H9 (cell line): Measurements from ENCODE around the gene KCTD20. TPM values are rescaled to one million over a fixed set of nuclear protein-coding genes. Genes with fewer than 3 reads are reported as not detected.
"Not testable (repeated sequence)": the region's sequence is repeated elsewhere in the genome, so short reads cannot be mapped to it uniquely, and the experiment has no call there.

Experiments used
- DNase-seq: peaks from one replicate; pipeline ENCODE4 v3.0.0-alpha.2; 2017
- H2AFZ ChIP-seq: one replicate; pipeline ENCODE4 v1.6.1; 2013; ENCODE audit warnings: mild to moderate bottlenecking, low read length, control low read depth, moderate library complexity
- H2AK5ac ChIP-seq: 2 replicates; pipeline ENCODE4 v1.6.1; 2013; ENCODE audit warnings: low read length, control low read depth, mixed read lengths; ENCODE audit not compliant: insufficient read length
- H2BK120ac ChIP-seq: one replicate; pipeline ENCODE4 v1.6.1; 2013; ENCODE audit warnings: low read depth, mild to moderate bottlenecking, low read length, control low read depth, inconsistent platforms; ENCODE audit not compliant: poor library complexity, severe bottlenecking
- H2BK12ac ChIP-seq: 2 replicates; pipeline ENCODE4 v1.6.1; 2013; ENCODE audit warnings: low read length, control low read depth, mixed read lengths, low read depth; ENCODE audit not compliant: insufficient read length
- H2BK15ac ChIP-seq: 2 replicates; pipeline ENCODE4 v1.6.1; 2013; ENCODE audit warnings: low read depth, low read length, control low read depth
- H2BK20ac ChIP-seq: one replicate; pipeline ENCODE4 v1.6.1; 2013; ENCODE audit warnings: low read depth, mild to moderate bottlenecking, low read length, control low read depth, inconsistent platforms; ENCODE audit not compliant: poor library complexity, severe bottlenecking
- H2BK5ac ChIP-seq: 2 replicates; pipeline ENCODE4 v1.6.1; 2013; ENCODE audit warnings: low read length, control low read depth, mixed read lengths; ENCODE audit not compliant: insufficient read length
- H3K14ac ChIP-seq: 2 replicates; pipeline ENCODE4 v1.6.1; 2013; ENCODE audit warnings: low read length, control low read depth; ENCODE audit not compliant: insufficient read depth
- H3K18ac ChIP-seq: 2 replicates; pipeline ENCODE4 v1.6.1; 2013; ENCODE audit warnings: low read depth, mild to moderate bottlenecking, mixed read lengths, low read length, control low read depth; ENCODE audit not compliant: insufficient read length
- H3K23ac ChIP-seq: 2 replicates; pipeline ENCODE4 v1.6.1; 2013; ENCODE audit warnings: low read length, control low read depth, mixed read lengths, low read depth; ENCODE audit not compliant: insufficient read length
- H3K23me2 ChIP-seq: 2 replicates; pipeline ENCODE4 v1.6.1; 2013; ENCODE audit warnings: low read depth, mild to moderate bottlenecking, mixed read lengths, low read length, control low read depth; ENCODE audit not compliant: insufficient read length, poor library complexity, severe bottlenecking
- H3K27ac ChIP-seq: 2 replicates; pipeline ENCODE4 v1.5.1; 2013; ENCODE audit warnings: low read length, control low read depth, mixed read lengths, low read depth; ENCODE audit not compliant: insufficient read length
- H3K27me3 ChIP-seq: 2 replicates; pipeline ENCODE4 v1.6.1; 2013; ENCODE audit warnings: low read length, control low read depth, inconsistent platforms; ENCODE audit not compliant: insufficient read depth
- H3K4ac ChIP-seq: 2 replicates; pipeline ENCODE4 v1.6.1; 2013; ENCODE audit warnings: low read depth, mild to moderate bottlenecking, control low read depth, inconsistent platforms, low read length, moderate library complexity
- H3K4me1 ChIP-seq: 2 replicates; pipeline ENCODE4 v1.6.1; 2013; ENCODE audit warnings: low read length, control low read depth, inconsistent platforms; ENCODE audit not compliant: insufficient read depth
- H3K4me2 ChIP-seq: 2 replicates; pipeline ENCODE4 v1.6.1; 2013; ENCODE audit warnings: low read length, control low read depth, mixed read lengths; ENCODE audit not compliant: insufficient read length, insufficient read depth
- H3K56ac ChIP-seq: 2 replicates; pipeline ENCODE4 v1.6.1; 2013; ENCODE audit warnings: low read depth, mild to moderate bottlenecking, mixed read lengths, low read length, control low read depth; ENCODE audit not compliant: insufficient read length
- H3K79me1 ChIP-seq: 2 replicates; pipeline ENCODE4 v1.6.1; 2013; ENCODE audit warnings: low read depth, mild to moderate bottlenecking, moderate library complexity, low read length, control low read depth, inconsistent platforms; ENCODE audit not compliant: insufficient read depth, poor library complexity, severe bottlenecking
- H3K79me2 ChIP-seq: 2 replicates; pipeline ENCODE4 v1.6.1; 2013; ENCODE audit warnings: low read length, control low read depth, inconsistent platforms; ENCODE audit not compliant: insufficient read depth
- H3K9ac ChIP-seq: 2 replicates; pipeline ENCODE4 v1.6.1; 2013; ENCODE audit warnings: low read length, control low read depth, mixed read lengths; ENCODE audit not compliant: insufficient read length; ENCODE audit errors: extremely low read depth
- H3K9me3 ChIP-seq: one replicate; pipeline ENCODE4 v1.6.1; 2013; ENCODE audit warnings: low read depth, low read length, inconsistent platforms; ENCODE audit not compliant: control insufficient read depth
- H3T11ph ChIP-seq: one replicate; pipeline ENCODE4 v1.6.1; 2013; ENCODE audit warnings: mild to moderate bottlenecking, low read length, control low read depth, inconsistent platforms
- H4K20me1 ChIP-seq: one replicate; pipeline ENCODE4 v1.6.1; 2013; ENCODE audit not compliant: control insufficient read depth, insufficient read length, insufficient read depth
- H4K5ac ChIP-seq: 2 replicates; pipeline ENCODE4 v1.6.1; 2013; ENCODE audit warnings: low read depth, mild to moderate bottlenecking, mixed read lengths, low read length, control low read depth; ENCODE audit not compliant: insufficient read length
- H4K8ac ChIP-seq: replicated peaks from 2 replicates; pipeline ENCODE4 v1.6.1; 2013; ENCODE audit warnings: low read length, control low read depth, mixed read lengths, low read depth; ENCODE audit not compliant: insufficient read length
- H4K91ac ChIP-seq: 2 replicates; pipeline ENCODE4 v1.6.1; 2013; ENCODE audit warnings: low read depth, mild to moderate bottlenecking, moderate library complexity, mixed read lengths, low read length, control low read depth; ENCODE audit not compliant: insufficient read length
- H3K27ac Mint-ChIP-seq, 3 experiments: 2 replicates in 2 of 3; 3 replicates in 1 of 3; pipeline ENCODE4 v1.8.0; 2020 to 2021; ENCODE audit warnings: mixed read lengths in 3 of 3, mild to moderate bottlenecking in 1 of 3, moderate library complexity in 1 of 3
- H3K27me3 Mint-ChIP-seq: 2 replicates; pipeline ENCODE4 v1.8.0; 2021; ENCODE audit warnings: low read depth, mild to moderate bottlenecking, moderate library complexity, mixed read lengths
- H3K36me3 Mint-ChIP-seq, 3 experiments: 2 replicates in 2 of 3; 3 replicates in 1 of 3; pipeline ENCODE4 v1.8.0; 2020 to 2021; ENCODE audit warnings: low read depth in 3 of 3, mixed read lengths in 3 of 3; ENCODE audit not compliant: insufficient read depth in 1 of 3
- H3K4me1 Mint-ChIP-seq, 2 experiments: 2 replicates each; pipeline ENCODE4 v1.8.0; 2020; ENCODE audit warnings: mixed read lengths in 2 of 2
- H3K4me3 Mint-ChIP-seq, 2 experiments: 2 replicates in 1 of 2; 3 replicates in 1 of 2; pipeline ENCODE4 v1.8.0; 2020 to 2021; ENCODE audit warnings: mild to moderate bottlenecking in 2 of 2, mixed read lengths in 2 of 2, moderate library complexity in 1 of 2
- H3K9me3 Mint-ChIP-seq, 2 experiments: 2 replicates in 1 of 2; 3 replicates in 1 of 2; pipeline ENCODE4 v1.8.0; 2020; ENCODE audit warnings: mild to moderate bottlenecking in 2 of 2, mixed read lengths in 2 of 2, moderate library complexity in 1 of 2
- WGBS: extraction: QIAGEN DNeasy Blood & Tissue Kit; methylation state at CpG from one replicate; pipeline ENCODE4 v1.1.7; 2013; ENCODE audit warnings: missing lambda C conversion rate, low lambda C conversion rate, mixed read lengths; ENCODE audit not compliant: insufficient read length; ENCODE audit errors: extremely low coverage; 5-methylcytosine and 5-hydroxymethylcytosine counted together
- total RNA-seq: library from RNA; stranded (reverse); gene quantifications from 2 replicates; pipeline ENCODE4 v1.2.1, GENCODE V29; 2021

The KCTD20 gene
- total RNA-seq, 1 experiment from 2014 or later = 22.6 TPM

GRCh38 chr6:36452897-36453296 lies 10.1 kb downstream of the KCTD20 start:
- H3K23me2 ChIP-seq, H3K9me3 Mint-ChIP-seq, H4K91ac ChIP-seq, H3K27ac Mint-ChIP-seq, H3K9ac ChIP-seq, H3K27me3 ChIP-seq, H2AFZ ChIP-seq, H2BK20ac ChIP-seq, H2BK12ac ChIP-seq, H2BK5ac ChIP-seq, H3K4me1 Mint-ChIP-seq, H4K8ac ChIP-seq, H3K4me1 ChIP-seq, H3K27me3 Mint-ChIP-seq, H3K9me3 ChIP-seq, H3K14ac ChIP-seq, H2BK15ac ChIP-seq, H4K20me1 ChIP-seq, H3K56ac ChIP-seq, H3K4me3 Mint-ChIP-seq, H3K23ac ChIP-seq, H3K18ac ChIP-seq, H4K5ac ChIP-seq, H3T11ph ChIP-seq, H2BK120ac ChIP-seq, H3K4ac ChIP-seq, H2AK5ac ChIP-seq, DNase-seq, H3K27ac ChIP-seq, H3K4me2 ChIP-seq: not testable (repeated sequence)
- H3K79me2 ChIP-seq = peaks cover 17% of the 10 kb centered on the region; the same call in 1 of the 2 replicates
- no CpG with 5 or more reads among the region's 8 CpGs for WGBS
- H3K79me1 ChIP-seq = peaks cover 13% of the 10 kb centered on the region
- H3K36me3 Mint-ChIP-seq = peaks cover 14 to 26% (median 16%) of the 10 kb centered on the region in 3 experiments
